AG09309 (cell line): ENCODE measurements around the gene OR5H14.
"Not testable (repeated sequence)": the region's sequence is repeated elsewhere in the genome, so short reads cannot be mapped to it uniquely, and the experiment has no call there.

Source experiments
- DNase-seq: peaks from one replicate; pipeline ENCODE4 v3.0.0-alpha.2; 2010; ENCODE audit warnings: low read depth
- H3K4me3 ChIP-seq: 2 replicates; pipeline ENCODE4 v1.5.1; 2011; ENCODE audit warnings: mild to moderate bottlenecking, low read depth, low read length, moderate library complexity; ENCODE audit not compliant: control insufficient read depth
- TF ChIP-seq, protein P1 (sequence below): IDR thresholded peaks from 2 replicates; pipeline ENCODE4 v1.5.1; 2011; ENCODE audit warnings: mild to moderate bottlenecking, low read depth, low read length, inconsistent platforms; ENCODE audit not compliant: insufficient read depth, control insufficient read depth; ENCODE audit errors: missing control alignments

OR5H14 gene

GRCh38 chr3:98188545-98188944 lies 41.3 kb downstream of the OR5H14 start:
- TF ChIP-seq, protein P1, sequence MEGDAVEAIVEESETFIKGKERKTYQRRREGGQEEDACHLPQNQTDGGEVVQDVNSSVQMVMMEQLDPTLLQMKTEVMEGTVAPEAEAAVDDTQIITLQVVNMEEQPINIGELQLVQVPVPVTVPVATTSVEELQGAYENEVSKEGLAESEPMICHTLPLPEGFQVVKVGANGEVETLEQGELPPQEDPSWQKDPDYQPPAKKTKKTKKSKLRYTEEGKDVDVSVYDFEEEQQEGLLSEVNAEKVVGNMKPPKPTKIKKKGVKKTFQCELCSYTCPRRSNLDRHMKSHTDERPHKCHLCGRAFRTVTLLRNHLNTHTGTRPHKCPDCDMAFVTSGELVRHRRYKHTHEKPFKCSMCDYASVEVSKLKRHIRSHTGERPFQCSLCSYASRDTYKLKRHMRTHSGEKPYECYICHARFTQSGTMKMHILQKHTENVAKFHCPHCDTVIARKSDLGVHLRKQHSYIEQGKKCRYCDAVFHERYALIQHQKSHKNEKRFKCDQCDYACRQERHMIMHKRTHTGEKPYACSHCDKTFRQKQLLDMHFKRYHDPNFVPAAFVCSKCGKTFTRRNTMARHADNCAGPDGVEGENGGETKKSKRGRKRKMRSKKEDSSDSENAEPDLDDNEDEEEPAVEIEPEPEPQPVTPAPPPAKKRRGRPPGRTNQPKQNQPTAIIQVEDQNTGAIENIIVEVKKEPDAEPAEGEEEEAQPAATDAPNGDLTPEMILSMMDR = peak; percentile 4
- H3K4me3 ChIP-seq = no peak overlapping the region
- no peak for DNase-seq

GRCh38 chr3:98190911-98191310 lies 43.6 kb downstream of the OR5H14 start:
- not testable (repeated sequence) for H3K4me3 ChIP-seq, DNase-seq

DNA sequence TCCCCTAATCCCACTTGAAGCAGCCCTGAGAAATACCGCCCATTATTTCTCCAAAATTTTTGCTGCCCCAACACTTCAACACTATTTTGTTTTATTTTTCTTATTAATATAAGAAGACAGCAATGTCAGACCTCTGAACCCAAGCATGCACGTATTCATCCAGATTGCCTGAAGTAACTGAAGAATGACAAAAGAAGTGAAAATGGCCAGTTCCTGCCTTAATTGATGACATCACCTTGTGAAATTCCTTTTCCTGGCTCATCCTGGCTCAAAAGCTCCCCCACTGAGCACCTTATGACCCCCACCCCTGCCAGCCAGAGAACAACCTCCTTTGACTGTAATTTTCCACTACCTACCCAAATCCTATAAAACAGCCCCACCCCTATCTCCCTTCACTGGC lies 49.0 kb downstream of the OR5H14 start:
- not testable (repeated sequence) for DNase-seq, H3K4me3 ChIP-seq

DNA sequence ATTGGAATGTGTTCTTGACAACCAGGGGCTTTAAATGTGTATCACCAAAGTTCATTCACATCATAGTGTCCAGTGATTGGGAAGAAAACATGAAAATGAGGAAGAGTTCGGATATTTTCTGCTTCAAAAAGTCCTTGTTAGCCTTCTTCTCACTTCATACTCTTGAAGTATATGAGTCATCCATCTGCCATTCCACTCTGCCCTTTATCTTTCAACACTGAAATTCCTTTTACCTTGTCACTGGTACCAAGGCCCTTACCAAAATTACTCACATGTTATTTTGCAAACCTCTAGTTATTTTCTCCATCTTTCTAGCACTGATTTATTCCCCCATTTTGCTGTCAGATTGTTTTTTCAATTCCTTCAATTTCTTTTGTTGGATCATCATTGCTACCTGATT lies 51.7 kb downstream of the OR5H14 start:
- DNase-seq = no peak
- no peak overlapping the region for H3K4me3 ChIP-seq

More for the DNA sequence above, 51.7 kb downstream of the OR5H14 start:
- TF ChIP-seq, protein P1 = no peak
